GM12865 (cell line): ENCODE results near the gene DGCR8.

Experiments used
- DNase-seq: peaks from one replicate; pipeline ENCODE4 v3.0.0; 2010; ENCODE audit warnings: low read depth
- H3K4me3 ChIP-seq: 2 replicates; pipeline ENCODE4 v1.5.1; 2011; ENCODE audit warnings: mild to moderate bottlenecking, low read depth, low read length, control low read depth
- TF ChIP-seq, protein P1 (sequence below): IDR thresholded peaks from 2 replicates; pipeline ENCODE4 v1.5.1; 2011; ENCODE audit warnings: low read length, control low read depth, low read depth, inconsistent platforms; ENCODE audit not compliant: insufficient read depth; ENCODE audit errors: missing control alignments

DGCR8 gene

DNA sequence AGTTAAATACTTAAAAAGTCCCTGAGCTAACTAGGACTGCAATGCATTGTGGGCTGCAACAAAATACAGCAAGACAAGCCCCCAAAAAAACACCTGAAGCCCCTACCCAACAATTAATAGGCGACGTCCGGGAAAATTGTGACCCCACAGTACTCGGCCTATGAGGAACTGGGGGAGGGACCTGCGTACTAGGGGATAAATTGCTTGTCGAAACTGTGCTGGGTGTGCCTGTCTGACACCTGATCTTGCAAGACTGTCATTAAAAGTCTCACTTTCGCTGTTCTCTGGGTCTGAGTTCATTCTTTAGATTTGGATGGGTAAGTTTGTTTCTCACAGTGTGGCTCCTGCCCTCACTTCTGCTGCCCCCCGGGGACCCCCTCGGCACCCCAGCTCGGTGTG lies 44.0 kb upstream of the DGCR8 start:
- peak; percentile 83 for DNase-seq
- no peak overlapping the region for H3K4me3 ChIP-seq
- TF ChIP-seq, protein P1, sequence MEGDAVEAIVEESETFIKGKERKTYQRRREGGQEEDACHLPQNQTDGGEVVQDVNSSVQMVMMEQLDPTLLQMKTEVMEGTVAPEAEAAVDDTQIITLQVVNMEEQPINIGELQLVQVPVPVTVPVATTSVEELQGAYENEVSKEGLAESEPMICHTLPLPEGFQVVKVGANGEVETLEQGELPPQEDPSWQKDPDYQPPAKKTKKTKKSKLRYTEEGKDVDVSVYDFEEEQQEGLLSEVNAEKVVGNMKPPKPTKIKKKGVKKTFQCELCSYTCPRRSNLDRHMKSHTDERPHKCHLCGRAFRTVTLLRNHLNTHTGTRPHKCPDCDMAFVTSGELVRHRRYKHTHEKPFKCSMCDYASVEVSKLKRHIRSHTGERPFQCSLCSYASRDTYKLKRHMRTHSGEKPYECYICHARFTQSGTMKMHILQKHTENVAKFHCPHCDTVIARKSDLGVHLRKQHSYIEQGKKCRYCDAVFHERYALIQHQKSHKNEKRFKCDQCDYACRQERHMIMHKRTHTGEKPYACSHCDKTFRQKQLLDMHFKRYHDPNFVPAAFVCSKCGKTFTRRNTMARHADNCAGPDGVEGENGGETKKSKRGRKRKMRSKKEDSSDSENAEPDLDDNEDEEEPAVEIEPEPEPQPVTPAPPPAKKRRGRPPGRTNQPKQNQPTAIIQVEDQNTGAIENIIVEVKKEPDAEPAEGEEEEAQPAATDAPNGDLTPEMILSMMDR: no peak

DNA sequence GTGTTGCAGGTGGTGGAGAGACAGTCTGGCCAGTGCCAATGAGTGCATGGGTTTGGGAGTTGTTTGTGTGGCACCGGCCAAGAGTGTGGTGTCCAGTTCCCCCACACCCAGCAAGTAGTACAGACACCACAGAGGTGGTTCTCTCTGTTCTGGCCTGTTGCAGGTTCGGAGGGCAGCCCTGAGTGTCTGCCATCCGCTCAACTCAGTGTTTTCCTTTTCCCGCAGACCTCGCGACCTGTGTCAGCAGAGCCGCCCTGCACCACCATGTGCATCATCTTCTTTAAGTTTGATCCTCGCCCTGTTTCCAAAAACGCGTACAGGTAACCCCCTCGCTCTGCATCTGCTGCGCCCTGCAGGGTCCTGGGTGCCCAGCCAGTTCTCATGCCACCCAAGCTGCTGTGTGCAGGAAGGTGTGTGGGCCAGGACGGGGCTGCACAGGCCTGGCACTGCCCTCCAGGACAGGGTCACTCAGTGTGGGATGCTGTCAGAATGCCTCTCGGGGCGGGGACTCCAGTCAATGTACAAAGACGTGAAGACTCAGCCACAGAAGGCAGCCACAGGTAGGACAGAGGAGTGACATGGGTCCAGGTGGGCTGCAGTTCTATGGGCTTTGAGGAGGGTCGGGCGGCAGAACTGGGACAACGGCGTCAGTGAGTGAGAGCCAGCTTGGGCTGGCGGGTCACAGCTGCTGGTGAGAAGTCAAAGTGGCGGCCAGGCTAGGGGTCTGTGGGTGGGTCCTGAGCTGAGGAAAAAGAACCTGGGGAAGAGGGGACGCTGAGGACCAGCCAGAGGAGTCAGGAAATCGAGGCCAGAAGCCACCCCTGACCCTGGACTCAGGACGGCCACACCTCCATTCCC lies 43.3 kb upstream of the DGCR8 start:
- H3K4me3 ChIP-seq: no peak overlapping the region
- DNase-seq: no peak
- TF ChIP-seq, protein P1: no peak

DNA sequence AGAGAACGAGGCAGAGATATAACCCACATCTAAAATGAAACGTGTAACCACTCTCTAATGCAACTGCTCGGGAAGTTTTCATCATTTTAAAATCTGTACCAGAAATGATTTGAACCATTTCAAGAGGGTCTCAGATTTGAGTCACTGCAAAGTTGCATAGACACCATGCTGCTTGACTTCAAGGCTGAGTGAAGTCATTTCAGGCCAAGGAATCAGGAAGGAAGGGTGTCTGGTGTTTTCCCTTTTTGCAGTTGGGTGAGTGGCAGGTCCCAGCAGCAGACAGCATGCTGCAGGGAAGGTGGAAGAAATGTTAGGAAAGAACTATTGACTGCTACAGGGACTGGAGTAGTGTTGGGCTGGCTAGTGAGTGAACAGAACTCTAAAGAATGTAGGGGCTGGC lies 42.6 kb upstream of the DGCR8 start:
- H3K4me3 ChIP-seq: no peak overlapping the region
- peak; percentile 64 for DNase-seq
- TF ChIP-seq, protein P1: no peak

DNA sequence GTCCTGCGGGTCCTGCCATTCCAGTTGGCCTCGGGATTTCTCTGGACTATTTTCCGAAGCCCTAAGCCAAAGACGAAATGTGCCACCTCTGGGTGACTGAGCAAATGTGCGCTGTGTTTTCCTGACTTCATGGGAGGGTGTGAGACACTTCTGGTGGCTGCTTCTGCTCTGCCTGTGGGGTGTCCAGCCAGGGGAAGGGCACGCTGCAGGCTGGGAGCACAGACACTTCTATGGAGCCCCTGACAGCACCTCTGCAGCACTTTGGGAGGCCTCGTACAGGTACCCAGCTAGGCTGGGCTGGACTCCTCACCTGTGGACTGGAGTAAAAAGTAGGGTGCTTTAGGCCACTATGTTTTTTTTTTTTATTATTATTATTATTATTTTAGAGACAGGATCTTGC lies 41.5 kb upstream of the DGCR8 start:
- TF ChIP-seq, protein P1: no peak
- H3K4me3 ChIP-seq: no peak overlapping the region
- DNase-seq: no peak

DNA sequence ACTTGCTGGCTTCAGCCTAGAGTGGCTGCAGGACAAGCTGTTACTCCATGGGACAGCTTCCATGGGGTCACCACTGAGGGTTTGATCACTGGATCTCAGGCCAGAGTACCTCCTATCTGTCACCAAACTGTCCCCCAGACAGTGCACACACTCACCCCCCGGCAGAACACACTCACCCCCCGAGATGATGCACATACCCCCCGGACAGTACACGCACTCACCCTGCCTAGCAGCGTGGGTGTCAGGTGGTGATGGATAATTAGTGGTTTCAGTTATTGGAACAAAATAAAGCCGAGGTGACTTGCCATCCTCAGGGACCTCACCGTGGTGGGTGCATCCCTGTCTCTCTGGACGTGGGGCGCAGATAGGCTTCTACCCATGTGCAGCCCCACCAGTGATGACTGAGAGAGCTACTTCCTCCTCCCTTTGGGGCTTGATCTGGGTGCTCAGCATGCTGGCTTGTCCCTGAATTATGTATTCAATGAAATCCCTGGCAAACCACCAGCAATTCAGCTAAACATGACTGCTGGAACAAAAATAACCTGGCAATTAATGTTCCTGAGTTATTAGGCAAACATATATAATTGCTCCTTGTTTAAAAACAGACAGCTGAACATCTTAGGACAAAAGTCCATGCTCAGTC lies 40.2 kb upstream of the DGCR8 start:
- no peak overlapping the region for H3K4me3 ChIP-seq
- TF ChIP-seq, protein P1: no peak
- no peak for DNase-seq

DNA sequence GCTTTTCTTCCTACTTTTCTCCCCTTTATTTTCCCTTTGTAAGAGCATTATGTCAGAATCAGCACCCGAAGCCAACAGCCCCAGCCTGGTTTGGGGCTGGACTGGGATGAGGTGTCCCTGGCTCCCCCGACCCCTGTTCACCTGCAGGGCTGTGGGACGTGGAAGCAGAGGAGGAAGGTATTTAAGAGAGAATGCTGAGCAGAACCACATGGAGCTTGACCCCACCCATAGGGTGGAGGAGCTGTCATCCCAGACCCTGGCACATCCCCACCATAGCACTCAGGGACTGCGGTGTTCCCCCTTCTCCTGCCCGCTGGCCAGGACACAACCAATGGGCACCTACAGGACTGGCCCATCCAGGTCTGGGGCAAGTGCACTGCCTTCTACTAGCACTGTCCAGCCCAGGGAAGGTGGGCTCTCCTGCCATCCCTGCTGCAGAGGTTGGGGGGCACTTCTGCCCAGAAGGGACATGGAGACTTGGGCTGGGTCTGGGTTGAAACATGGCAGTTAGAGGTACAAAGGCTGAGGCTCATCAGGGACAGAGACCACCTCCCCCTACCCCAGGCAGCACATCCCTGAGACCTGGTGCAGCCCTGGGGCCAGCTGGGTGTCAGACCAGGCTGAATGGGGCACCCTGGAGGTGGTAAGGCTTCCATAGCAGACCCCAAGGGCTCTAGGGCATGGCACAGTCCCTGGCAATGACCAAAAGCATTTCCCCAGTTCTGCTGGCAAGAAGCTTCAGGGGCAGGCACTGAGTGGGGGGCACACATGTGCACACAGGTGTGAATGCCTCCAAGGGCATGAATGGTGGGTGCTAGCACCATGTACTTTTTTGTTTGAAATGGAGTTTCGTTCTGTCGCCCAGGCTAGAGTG lies 39.5 kb upstream of the DGCR8 start:
- DNase-seq: no peak
- H3K4me3 ChIP-seq: no peak overlapping the region
- TF ChIP-seq, protein P1: no peak
